Right lung (tissue), 5 donors: Measurements from ENCODE around the gene NRTN. TPM values are rescaled to one million over a fixed set of nuclear protein-coding genes. Genes with fewer than 3 reads are reported as not detected.

Experiments
- DNase-seq, 2 donors: peaks; one replicate each; pipeline ENCODE4 v3.0.0-alpha.2; 2013
- polyA plus RNA-seq, 5 donors: library from polyadenylated mRNA; unstranded; fragments of 120-200 nt; gene quantifications; one replicate each; pipeline versions ENCODE4 v1.2.1 to v1.2.3, GENCODE V29; 2013; ENCODE audit warnings: inconsistent platforms in 1 of 5, low replicate concordance in 1 of 5; ENCODE audit not compliant: insufficient read length in 5 of 5, insufficient read depth in 1 of 5

Gene NRTN
- polyA plus RNA-seq, 5 donors = 1.1 to 2.0 (median 1.7) TPM

DNA sequence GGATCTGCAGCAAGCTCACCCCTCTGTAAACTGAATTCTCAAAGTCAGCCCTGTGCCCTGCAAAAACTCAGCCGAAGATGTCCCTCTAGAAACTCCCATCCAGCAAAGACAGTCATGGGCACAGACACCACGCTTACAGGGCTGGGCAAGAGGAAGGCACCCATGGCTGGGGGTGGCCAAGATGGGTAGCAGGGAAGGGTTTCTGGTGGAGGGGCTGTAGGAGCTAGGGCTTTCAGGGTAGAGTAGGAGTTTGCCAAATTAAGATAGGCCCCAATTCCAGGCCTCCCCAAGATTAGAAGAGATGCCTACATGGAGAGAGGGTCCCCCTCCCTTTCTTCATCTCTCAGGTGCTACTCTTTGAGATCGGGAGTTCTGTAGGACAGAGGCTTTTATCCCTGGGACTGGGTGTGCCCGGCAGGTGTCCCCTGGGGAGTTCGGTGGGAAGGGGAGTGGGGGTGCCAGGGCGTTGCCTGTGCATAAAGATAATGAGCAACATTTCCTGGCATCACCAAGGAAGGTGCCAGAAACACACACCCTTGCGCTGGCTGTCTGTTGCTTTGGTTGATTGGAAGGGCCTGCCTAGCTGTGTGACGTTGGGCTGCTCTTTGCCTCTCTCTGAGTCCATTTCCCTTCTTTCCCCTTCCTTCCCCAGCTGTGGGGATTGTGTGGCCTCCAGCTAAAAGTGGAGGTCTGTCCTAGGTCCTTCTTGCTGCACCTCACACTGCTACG is 9.4 kb downstream of the NRTN start:
- no peak for DNase-seq

DNA sequence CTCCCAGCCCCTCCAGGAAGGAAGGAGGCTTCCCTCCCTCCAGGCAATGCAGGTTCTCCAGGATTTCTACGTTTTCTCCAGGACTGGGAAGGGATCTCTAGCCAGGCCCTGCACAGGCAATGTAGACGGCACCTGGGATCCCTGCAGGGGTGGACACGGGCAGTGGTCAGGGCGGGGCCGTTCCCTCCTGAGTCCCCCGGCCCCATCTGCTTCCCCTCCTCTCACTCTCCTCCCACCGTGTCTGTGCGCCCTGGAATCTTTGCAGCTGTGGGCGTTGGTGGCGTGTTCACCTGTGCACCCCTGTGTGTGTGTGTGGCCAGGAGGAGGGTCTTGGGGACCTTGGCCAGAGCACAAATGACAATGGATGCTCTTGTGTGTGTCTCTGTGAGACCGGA is 10.0 kb downstream of the NRTN start:
- DNase-seq = no peak

DNA sequence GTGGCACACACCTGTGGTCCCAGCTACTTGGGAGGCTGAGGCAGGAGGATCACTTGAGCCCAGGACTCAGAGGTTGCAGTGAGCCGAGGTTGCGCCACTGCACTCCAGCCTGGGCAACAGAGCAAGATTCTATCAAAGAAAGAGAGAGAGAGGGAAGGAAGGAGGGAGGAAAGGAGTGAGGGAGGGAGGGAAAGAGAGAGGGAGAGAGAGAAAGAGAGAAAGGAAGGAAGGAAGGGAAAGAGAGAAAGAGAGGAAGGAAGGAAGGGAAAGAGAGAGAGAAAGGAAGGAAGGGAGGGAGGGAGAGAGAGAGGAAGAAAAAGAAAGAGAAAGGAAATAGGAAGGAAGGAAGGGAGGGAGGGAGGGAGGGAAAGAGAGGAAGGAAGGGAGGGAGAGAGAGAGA is 12.4 kb downstream of the NRTN start:
- no peak for DNase-seq

DNA sequence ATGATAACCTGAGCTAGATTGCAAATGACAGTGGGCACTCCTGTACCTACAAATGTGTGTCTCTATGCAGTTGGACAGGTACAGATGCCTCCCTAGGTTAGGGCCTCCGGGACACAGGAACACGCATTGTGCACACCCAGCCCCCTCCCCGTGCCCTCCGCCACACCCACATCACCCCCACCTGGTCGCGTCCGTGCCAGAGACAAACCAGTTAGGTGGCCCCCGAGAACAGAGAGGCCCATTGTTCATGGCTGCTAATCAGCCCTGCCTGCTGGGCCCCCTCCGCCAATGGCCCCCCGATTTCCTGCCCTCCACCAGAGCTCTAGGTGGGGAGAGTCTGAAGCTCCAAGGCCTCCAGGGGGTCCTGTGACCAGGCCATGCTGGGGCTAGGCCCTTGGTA is 13.7 kb downstream of the NRTN start:
- DNase-seq = no peak

DNA sequence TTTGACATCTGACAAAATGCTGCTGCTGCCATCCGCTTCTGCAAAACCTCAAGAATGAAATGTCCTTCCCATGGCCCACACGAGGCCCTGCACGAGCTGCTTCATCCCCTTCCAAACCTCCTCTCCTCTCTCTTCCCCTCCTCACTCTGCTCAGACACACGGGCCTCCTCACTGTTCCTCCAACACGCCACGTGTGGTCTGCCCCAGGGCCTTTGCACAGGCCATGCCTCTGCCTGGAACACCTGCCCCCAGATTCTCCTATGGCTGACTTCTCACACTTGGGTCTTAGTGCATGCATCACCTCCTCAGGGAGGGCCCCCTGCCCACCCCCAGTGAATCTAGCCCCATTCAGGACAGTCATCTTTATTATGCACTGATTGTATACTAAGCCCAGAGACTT is 15.9 kb downstream of the NRTN start:
- no peak for DNase-seq

DNA sequence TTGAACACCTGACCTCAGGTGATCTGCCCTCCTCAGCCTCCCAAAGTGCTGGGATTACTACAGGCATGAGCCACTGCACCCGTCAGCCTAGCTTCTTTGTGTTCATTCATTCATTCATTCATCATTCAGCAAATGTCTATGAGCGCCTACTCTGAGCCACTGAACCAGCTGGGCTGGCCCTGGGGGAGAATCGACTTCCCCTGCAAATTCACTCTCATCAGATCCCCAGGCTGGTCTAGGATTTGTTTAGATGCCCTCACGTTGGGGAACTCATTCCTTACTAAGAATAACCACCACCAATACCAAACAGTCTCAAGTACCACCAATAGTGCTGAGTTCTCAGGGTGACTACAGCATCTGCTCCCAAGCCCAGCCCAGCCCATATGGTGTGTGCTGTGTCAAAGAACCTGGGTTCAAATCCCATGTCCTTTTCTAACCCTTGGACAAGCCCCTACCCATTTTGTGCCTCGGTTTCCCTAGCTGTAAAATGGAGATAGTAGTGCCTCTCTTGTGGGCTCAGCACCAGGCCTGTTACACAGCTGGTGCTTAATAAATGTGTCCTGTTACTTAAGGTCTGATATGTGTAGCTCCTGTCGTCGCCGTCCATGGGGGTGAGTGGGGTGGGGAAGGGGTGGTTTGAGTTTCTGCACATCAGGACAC is 16.8 kb downstream of the NRTN start:
- no peak for DNase-seq

DNA sequence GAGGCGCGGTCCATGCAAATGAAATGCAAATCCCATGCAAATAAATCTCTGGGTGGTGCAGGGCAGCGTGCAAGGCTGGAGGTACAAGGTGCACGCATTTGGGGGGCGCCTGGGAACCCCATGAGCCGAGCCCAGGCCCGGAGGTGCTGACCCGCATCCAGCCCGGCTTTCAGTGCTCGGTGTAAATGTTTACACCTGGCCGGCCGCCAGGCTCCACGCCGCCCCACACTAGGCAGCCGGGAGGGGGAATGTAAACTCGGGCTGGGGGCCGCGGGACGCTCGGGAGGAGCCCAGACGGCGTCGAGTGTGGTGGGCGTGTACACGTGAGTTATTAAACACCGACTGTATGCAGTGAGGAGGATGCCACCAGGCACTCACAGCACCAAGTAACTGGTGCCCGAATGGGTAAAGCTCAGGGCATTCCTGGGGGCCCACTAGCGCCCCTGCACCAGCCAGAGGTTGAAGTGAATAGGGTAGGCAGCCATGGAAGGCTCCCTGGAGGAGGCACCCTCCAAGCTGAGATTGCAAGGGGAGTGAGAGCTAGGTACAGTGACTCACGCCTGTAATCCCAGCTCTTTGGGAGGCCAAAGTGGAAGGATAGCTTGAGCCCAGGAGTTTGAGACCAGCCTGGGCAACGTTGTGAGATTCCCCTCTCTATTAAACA is 17.4 kb downstream of the NRTN start:
- no peak for DNase-seq

DNA sequence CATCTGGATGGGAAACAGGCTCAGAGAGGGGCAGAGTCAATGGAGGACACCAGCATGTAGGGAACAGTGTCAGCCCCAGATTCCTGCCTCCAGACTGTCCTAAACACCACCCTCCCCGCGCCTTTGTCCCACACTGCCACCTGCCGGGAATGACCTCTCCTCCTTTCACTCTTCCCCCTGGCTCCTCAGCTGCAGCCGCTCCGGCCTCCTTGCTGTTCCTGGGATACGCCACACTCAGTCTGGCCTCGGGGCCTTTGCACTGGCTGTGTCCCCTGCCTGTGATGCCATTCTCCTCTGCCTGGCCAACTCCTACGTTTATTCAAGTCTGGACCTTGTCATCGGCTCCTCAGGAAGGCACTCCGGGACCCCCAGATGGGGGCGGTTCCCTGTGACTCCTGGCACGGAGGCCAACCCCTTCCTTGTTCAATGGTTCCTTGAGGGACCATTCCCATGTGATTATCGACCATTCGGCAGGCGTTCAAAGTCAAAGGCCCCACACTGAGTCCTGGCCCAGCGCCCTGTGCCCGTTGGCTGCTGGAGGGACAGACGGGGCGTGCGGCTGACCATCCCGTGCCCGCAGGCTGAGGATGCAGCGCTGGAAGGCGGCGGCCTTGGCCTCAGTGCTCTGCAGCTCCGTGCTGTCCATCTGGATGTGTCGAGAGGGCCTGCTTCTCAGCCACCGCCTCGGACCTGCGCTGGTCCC is 18.9 kb downstream of the NRTN start:
- no peak for DNase-seq

DNA sequence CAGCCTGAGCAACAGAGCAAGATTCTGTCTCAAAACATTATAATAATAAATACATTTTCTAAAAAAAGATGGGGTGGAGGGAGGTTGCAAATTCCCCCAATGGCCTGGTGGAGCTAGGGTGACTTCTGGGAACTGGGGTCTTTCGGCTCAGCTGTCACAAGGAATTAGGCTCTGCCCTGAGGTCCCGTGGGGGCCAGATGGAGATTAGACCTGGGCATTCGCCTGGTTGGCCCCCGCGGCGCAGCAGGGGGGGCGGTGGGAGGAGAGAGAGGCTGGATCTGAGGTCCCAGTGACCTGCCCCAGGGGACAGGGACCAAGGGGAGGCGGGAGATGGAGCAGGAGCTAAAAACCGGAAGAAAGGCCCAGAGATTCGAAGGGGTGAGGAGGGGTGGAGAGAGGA is 19.9 kb downstream of the NRTN start:
- no peak for DNase-seq

DNA sequence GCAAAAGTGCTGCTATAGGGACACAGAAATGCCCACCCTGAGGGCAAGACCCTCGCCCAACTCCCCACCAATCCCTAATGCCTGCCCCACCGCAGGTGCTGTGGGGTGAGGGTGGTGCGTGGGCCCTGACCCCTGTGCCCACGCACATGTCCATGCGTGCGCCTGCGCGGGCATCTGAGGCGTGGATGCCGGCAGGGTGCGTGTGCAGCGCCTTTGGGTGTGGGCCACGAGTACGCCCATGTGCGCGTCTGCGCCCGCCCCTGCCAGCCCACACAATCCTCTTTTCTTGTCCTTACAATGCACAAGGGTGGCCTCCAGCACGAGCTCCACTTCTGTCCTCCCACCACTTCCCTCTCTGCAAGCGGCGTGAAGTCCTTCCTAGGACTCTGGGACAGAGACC is 20.3 kb downstream of the NRTN start:
- no peak for DNase-seq

DNA sequence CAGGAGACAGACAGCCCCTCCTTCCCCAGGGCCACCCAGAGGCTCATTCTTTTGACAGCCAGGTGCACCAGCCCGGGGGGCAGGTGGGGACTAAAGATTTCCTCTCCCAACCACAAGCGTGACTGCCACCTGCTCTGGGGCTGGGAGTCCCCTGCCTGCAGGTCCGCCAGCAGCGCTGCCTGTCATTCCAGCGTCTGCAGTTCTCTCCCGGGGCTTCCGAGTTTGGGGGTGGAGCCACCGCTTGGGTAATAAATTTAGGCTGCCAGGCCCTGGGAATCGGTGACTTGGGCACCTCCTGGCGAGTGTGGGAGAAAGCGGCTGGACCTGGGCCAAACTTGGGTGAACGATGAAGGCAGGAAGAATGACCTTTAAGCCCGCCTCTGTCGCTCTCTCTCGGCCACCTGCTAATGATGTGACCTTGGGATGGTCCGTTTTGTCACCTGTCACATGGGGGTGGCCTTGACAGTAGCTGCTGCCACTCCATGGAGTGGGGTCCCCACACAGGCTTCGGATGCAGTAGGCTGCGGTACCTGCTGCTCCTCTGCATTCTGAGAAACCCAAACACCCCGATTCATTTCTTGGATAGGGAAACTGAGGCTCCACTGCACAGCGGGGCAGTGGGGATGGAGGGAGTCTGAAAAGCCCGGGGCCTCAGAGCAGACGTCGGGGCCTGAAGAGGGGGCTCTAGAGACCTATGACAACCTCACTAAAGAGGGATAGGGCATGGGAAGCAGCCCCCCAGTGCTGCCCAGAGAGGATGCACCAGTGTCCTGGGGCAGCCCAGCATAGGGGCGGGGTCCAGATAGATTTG is 21.9 kb downstream of the NRTN start:
- no peak for DNase-seq

DNA sequence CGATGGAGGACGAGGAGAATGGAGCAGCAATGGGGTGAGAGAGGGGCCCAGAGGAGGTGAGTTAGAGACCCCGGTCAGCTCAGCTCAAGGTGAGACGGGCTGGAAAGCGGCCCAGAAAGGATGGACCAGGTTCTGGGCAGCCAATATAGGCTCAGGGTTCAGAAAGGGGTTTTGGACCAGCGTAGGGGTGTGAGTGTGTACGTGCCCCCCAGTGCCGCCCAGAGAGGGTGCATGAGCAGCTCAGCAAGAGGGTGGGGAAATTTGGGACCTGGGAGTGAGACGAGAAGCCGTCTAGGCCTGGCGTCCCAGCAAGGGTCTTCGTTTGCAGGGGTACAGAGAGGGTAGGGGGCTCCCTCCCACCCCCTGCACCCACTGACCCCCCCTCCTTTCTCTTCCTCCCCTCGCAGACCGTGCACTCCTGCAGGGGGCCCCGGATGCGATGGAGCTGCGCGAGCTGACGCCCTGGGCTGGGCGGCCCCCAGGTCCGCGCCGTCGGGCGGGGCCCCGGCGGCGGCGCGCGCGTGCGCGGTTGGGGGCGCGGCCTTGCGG is 22.5 kb downstream of the NRTN start:
- no peak for DNase-seq

DNA sequence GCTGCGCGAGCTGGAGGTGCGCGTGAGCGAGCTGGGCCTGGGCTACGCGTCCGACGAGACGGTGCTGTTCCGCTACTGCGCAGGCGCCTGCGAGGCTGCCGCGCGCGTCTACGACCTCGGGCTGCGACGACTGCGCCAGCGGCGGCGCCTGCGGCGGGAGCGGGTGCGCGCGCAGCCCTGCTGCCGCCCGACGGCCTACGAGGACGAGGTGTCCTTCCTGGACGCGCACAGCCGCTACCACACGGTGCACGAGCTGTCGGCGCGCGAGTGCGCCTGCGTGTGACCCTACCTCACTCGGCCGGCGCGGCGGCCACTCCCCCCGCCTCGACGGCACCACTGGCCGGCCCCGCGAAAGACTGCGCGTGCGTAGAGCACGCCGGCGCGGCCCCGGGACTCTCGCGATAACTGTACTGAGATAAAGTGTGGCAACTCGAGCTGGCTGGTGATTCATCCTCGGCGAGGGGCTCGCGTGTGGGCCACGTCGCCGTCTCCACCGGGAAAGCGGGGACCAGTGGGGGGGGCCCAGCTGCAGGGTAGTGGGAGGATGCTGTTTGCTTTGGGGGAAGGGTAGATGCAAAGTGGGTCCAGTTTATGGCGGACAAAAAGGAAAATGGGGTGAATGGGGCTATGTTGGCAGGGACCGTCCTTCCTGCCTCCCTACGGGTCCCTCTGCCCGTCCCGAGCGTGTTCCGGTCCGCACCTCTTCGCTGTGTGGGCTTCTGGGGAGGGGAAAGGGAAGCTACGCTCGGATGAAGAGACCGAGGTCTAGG is 23.2 kb downstream of the NRTN start:
- DNase-seq = peak; percentile 94

DNA sequence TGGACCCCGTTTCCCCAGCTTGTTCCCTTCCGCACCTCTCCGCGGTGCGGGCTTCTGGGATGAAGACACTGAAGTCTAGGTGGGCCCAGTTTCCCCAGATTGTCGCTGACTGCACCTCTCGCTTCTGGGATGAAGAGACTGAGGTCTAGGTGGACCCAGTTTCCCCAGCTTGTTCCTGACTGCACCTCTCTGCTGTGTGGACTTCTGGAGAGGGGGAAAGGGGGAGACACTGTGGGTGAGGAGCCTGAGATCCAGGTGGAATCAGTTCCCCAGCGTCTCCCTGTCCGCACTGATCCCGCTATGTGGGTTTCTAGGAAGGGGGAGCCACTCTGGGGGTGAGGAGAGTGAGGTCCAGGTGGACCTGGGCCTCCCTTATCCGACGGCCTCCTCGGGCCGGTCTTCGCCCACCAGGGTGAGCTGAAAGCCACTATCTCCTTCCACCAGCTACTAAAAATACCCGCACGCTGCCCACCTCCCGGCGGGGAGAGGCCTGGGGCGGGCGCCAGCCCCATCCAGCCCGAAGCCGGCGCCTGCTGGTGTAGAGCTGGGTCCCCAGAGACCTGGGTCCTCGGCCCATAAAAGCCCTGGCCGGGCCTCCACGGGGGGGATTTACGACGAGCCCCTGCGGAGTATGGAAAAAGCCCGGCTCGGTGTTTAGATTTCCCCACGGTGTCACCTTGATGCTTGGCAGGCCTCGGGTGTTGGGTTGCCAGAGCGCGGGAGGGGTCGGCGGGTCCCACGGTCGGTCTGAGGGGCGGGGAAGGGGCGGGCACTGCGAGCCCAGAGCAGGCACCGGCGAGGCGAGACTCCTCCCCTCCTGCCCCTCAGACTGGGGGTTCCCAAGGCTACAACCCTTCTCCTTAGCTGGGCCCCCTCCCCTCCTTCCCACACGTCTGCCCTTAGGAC is 24.0 kb downstream of the NRTN start:
- peak in 1 of 2 donors; percentile 51 for DNase-seq

DNA sequence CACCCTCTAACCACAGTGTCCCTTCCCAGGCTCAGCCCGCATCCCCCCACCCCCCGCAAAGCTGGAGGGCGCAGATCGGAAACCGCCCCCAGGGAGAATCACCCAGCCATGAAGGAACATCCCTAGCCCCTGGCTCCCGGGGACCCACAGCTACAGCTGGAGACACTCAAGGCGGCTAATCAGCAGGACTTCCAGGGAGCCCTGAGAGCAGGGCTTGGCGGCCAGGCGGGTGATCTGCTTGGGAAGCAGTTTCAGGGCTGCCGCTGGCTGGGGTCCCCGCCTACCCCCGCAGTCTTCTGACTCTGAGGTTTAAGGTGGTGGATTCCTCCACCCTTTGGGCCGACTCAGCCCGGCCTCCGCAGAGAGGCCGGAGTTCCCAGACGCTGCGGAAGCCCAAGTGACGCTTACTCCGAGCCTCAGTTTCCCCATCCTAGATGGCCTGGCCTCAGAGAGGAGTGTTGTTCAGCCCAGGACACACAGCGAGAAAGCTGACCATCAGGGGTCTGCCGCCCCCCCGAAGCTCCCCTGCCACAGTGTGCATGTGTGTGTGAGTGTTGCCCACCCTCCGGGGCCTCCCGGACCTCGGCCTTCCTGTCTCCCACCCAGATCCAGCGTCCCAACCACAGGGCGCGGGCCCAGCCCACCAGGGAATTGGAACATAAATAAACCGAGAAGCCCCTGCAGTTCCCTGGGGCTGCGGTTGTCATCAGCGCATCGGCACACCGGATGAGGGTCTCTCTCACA is 24.9 kb downstream of the NRTN start:
- DNase-seq = no peak

DNA sequence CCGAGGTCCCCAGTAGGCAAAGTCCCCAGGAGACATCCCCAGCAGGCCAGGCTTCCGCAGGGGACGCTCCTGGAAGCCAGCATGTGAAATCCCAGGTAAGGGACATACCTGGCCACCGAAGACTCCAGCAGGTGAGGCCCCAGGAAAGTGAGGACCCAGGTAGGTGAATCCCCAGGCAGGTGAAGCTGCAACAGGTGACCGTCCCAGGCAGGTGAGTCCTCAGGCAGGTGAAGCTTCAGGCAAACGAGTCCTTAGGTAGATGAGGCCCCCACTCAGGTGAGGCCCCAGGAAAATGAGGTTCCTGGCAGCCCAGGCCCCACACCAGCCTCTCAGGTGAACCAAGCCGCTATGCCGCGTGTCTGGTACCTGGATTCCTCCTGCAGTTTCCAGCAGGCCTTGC is 26.3 kb downstream of the NRTN start:
- DNase-seq = no peak

DNA sequence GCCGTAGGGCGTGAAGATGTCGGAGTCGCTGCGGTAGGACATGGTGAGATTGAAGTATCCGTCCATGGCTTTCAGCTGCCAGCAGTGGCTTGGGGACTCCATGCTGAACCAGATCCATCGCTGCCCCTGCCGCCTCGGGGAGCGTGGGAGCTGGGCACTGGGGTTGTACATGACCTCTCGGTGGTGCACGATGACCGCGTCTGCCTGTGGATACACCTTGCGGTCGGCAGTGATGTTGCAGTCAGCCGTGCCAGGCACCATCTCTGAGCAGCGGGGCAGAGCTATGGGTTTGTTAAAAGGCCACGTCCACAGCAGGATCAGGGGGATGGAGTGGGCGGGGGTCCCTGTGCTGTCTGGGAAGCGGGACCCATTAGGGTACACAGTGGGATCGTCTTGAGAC is 27.2 kb downstream of the NRTN start:
- no peak for DNase-seq

DNA sequence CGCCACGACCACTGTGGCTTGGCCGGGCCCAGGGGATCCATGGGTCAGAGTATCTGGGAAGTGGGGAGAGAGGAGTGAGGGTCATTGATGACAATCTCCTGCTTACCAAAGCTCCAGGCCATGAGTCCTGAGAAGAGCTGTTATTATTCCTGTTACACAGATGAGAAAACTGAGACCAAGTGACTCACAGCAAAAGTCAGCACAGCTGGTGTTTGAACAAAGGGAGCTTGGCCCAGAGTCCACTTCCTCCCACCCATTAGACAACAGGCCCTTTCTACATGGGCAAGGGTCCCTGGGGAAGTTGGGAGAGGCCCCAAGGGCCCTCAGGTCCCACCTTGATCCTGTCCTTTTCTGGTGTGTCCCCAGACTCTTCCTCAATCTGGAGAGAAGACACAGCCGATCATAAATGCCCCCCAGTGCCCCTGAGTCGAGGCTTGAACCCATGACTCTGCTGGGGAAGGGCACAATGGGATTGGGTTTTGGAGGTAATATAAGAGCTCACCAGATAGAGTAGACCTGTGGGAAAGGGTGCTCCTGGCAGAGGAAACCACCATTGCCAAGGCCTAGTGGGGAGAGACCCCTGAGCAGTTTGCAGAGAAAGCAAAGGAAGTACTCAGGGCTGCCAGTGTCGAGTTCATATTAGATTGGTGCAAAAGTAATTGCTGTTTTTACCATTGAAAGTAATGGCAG is 27.8 kb downstream of the NRTN start:
- no peak for DNase-seq
